GM10266 (cell line): ENCODE data around the gene RXRA.

Experiments
- DNase-seq: peaks from one replicate; pipeline ENCODE4 v3.0.0; 2012; ENCODE audit errors: extremely low spot score
- TF ChIP-seq, protein P1 (sequence below): IDR thresholded peaks from 2 replicates; pipeline ENCODE4 v1.5.1; 2012; ENCODE audit warnings: mild to moderate bottlenecking, low read depth; ENCODE audit not compliant: control insufficient read depth, insufficient read depth; ENCODE audit errors: missing control alignments

The RXRA gene

GRCh38 chr9:134413890-134414623 is 87.8 kb downstream of the RXRA start:
- TF ChIP-seq, protein P1, sequence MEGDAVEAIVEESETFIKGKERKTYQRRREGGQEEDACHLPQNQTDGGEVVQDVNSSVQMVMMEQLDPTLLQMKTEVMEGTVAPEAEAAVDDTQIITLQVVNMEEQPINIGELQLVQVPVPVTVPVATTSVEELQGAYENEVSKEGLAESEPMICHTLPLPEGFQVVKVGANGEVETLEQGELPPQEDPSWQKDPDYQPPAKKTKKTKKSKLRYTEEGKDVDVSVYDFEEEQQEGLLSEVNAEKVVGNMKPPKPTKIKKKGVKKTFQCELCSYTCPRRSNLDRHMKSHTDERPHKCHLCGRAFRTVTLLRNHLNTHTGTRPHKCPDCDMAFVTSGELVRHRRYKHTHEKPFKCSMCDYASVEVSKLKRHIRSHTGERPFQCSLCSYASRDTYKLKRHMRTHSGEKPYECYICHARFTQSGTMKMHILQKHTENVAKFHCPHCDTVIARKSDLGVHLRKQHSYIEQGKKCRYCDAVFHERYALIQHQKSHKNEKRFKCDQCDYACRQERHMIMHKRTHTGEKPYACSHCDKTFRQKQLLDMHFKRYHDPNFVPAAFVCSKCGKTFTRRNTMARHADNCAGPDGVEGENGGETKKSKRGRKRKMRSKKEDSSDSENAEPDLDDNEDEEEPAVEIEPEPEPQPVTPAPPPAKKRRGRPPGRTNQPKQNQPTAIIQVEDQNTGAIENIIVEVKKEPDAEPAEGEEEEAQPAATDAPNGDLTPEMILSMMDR: no peak

DNA sequence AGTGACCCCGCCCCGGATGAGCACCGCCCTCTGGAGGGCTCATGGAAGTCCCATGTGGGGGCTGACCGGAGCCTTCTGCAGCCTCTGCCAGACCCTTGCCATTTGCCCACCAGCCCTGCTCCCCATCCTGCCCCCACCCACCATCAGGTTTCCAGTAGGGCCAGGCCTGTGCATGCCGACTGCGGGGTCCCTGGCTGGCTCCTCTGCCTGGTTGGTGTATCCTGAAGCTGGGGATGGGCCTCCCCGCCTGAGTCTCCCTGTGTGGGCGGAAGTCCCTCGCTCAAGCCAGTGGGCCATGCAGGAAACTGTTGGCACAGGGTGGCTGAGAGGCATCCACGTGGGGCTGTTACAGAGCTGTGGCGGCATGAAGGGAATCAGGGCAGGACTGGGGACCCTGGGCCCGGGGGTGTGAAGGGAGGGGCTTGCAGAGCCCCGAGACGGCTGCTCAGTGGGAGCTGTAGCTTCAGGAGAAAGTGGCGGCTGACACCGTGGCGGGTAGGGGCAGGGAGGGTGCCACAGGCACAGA is 88.7 kb downstream of the RXRA start:
- TF ChIP-seq, protein P1: no peak
- no peak for DNase-seq

More at GRCh38 chr9:134413890-134414623, 87.8 kb downstream of the RXRA start:
- no peak for DNase-seq

- TF ChIP-seq, protein P1: no peak
- DNase-seq: no peak
These were observed 90.2 kb downstream of the RXRA start for GRCh38 chr9:134416385-134417015.

DNA sequence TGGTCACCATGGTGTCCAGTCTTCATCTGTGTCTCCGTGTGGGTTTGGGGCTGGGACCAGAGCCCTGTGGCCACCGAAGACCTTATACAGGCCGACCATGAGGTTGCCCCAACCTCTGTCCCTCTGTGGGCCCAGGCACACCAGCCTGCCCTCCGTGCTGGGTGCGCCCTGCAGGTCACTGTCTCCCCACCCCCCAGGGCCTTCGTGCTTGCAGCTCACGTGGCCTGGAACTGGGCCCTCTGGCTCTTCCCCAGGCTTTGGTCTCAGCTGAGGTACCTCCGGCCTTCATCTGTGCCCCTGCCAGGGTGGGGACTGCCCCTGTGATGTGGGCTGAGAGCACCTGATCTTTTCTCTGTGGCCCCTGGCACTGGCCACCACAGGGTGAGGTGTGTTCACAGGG is 92.1 kb downstream of the RXRA start:
- TF ChIP-seq, protein P1: no peak

DNA sequence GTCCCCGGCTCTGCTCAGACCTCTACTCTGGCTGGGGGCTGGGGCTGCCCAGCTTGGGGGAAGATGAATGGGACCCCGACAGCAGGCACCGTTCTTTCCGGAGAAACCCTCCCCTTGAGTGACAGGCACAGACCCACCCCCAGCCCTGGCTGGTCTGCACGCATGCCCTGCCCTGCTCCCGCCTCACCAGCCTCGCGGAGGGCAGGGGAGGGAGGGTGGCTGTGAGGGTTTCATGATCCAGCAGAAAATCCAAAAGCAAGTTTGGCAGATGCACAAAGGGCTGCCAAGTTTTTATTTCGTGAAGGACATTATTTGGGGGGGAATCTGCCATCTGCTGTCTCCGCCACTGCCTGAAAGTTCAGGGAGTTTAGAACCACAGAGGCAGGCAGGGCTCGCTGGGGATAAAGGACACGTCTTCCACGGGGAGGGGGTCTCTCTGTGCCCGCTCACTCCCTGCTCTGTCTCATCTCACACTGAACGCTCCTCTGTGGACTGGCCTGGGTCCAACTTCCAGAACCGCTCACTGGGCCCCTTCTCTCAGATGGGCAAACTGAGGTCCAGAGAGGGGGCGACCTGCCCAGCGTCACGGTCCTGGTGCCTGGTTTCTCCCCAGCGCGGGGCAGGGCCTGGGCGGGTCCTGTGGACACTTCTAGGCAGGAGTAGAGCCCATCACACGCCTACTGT is 92.9 kb downstream of the RXRA start:
- TF ChIP-seq, protein P1: no peak
- no peak for DNase-seq

More for the DNA sequence above, 92.1 kb downstream of the RXRA start:
- no peak for DNase-seq

DNA sequence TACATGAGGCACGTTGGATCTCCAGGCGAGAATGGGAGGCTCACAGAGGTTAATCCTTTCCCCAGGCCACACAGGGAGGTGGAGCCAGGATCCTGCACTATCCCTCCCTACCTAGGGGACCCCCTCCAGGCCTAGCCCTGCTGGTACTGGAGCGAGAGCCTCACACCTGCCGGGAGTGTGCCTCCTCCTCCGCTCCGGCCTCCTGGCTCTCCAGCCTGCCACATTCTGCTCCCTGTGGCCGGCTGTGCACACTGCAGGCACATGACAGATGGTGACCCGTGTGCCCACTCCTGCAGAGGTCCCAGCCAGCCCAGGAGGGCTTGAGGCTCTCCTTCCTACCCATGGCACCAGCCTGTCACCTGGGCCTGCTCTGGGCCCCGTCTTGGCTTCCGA is 93.4 kb downstream of the RXRA start:
- DNase-seq: no peak
- TF ChIP-seq, protein P1: peak; percentile 35
